ENCODE results near the gene PSMB11. TPM values are rescaled to one million over a fixed set of nuclear protein-coding genes. Genes with fewer than 3 reads are reported as not detected.
A peak's percentile ranks its signal among the peaks of the same experiment; 100 is the strongest.

The PSMB11 gene
- total RNA-seq, 1 donor from 2014 or later, result 0.09 TPM

DNA sequence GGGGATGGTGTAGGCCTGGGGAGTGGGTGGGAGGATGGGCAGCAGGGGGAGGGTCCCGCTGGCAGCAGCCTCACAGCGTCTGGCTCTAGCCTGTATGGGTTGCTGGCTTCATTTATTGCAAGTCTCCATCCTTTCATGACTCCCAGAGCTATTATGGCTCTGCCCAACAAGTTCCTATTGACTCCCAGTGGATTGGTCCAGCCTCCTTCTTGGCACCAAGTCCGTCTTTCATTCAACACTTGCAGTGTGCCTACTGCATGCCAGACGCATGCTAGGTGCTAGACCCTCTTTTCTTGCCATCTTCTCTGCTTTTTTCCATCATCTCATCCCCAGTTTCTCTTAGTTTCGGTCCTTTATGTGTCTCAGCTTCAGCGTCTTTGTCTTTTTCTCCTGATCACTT is 1.1 kb downstream of the PSMB11 start:
- Mint-ChIP-seq H3K9me3 (no peaks in the 10 kb centered on the region), H3K36me3 (peaks cover 4% of the 10 kb centered on the region), H3K27ac (no peak overlapping the region), H3K4me3 (no peak overlapping the region), H3K27me3 (ENCODE audit: low read depth) (no peaks in the 10 kb centered on the region), H3K4me1 (peaks cover 13% of the 10 kb centered on the region)
- DNase-seq (ENCODE audit: low spot score in 2 of 2, unreplicated experiment in 2 of 2), result no peak
- TF ChIP-seq, protein P1, sequence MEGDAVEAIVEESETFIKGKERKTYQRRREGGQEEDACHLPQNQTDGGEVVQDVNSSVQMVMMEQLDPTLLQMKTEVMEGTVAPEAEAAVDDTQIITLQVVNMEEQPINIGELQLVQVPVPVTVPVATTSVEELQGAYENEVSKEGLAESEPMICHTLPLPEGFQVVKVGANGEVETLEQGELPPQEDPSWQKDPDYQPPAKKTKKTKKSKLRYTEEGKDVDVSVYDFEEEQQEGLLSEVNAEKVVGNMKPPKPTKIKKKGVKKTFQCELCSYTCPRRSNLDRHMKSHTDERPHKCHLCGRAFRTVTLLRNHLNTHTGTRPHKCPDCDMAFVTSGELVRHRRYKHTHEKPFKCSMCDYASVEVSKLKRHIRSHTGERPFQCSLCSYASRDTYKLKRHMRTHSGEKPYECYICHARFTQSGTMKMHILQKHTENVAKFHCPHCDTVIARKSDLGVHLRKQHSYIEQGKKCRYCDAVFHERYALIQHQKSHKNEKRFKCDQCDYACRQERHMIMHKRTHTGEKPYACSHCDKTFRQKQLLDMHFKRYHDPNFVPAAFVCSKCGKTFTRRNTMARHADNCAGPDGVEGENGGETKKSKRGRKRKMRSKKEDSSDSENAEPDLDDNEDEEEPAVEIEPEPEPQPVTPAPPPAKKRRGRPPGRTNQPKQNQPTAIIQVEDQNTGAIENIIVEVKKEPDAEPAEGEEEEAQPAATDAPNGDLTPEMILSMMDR (IDR thresholded peaks at IDR 0.05; ENCODE audit: unreplicated experiment), result no peak

DNA sequence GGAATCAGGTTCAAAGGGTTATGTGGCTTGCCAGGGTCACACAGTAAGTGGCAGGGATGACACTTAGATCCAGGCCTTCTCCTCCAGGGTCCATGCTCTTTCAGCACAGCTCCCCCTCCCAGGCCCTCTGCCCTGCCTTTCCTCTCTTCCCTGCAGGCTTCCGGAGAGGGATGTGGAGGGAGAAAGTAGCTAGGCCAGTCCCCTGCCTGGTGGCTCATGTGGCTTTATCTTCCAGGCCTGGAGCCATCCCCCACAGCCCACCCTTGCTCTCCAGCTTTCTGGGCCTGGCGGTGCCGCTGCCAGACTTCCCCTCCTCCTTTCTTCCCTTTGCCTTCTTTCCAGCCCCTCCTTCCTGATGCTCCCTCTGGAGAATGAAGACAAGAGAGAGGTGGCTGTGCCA is 1.7 kb downstream of the PSMB11 start:
- DNase-seq (ENCODE audit: low spot score in 2 of 2, unreplicated experiment in 2 of 2), result no peak
- TF ChIP-seq, protein P1 (IDR thresholded peaks at IDR 0.05; ENCODE audit: unreplicated experiment), result no peak
- no peaks in the 10 kb centered on the region for H3K9me3 Mint-ChIP-seq
- H3K36me3 Mint-ChIP-seq, result peaks cover 9% of the 10 kb centered on the region
- peaks cover 13% of the 10 kb centered on the region for H3K4me1 Mint-ChIP-seq
- H3K4me3 Mint-ChIP-seq, result no peak overlapping the region
- H3K27ac Mint-ChIP-seq, result peak overlapping the region; percentile 84
- H3K27me3 Mint-ChIP-seq (ENCODE audit: low read depth), result no peaks in the 10 kb centered on the region

DNA sequence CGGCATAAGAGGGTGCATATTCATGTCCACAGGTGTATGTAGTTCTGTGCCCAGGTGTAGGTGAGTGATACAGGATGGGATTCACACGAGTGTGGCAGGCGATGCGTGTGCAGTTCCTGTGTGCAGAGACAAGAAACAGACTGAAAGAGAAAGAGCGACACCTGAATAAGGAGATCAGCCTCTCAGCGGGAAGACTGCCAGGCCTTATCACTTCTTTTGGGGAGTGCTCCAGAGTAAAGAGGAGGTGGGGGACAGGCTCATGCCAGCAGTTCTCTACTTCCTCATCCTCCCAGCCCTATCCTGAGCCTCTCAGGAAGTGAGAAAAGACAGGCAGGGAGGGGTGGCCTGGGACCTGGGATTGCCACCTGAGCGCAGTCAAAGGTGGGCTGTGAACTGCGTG is 2.8 kb downstream of the PSMB11 start:
- Mint-ChIP-seq H3K4me3 (no peak overlapping the region), H3K9me3 (no peaks in the 10 kb centered on the region)

DNA sequence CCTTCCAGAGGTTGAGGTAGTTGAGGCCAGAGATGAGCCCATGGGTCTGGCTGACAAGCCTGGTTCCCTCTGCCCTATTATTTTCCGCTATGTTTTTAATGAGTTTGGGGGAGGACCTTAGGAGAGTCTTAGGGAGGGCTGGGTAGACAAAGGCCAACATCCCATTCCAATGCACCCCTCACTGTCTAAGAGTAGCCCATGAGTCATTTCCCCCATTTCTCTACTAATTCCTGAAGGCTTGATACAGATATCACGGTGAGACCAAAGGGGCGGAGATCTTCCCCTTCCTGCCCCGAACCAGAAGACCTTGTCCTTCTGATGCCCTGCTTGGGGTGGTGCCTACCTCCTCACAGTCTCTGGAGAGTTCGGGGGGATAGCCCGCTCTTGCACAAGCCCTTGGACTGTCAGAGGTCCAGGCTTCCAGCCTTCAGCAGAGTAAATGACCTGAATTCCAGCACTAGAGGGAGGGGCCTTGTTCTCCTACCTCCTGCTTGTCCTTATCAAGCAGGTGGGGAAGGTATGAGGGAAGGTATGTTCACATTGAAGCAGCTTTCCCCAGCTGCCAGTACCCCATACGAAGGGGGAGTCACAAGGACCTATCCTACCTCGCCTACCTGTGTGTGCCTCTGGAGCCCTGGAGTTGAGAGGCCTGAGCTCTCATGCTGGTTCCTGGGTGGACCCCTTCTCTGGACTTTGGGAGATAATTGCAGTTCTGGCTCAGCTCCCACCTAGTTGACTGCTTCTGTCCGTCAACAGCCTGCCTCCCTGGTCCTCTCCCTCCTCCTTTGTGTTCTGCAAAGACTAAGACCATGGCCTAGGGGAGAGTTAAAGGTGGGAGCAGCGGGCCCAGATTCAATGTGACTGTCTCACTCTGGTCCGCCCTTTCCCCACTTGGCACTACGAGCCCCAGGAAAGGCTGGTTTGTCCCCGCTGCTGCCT is 3.7 kb downstream of the PSMB11 start:
- peaks cover 10% of the 10 kb centered on the region for H3K36me3 Mint-ChIP-seq
- H3K9me3 Mint-ChIP-seq, result no peaks in the 10 kb centered on the region
- H3K27ac Mint-ChIP-seq, result peak overlapping the region; percentile 32
- H3K4me1 Mint-ChIP-seq, result peaks cover 13% of the 10 kb centered on the region
- no peak for DNase-seq (ENCODE audit: low spot score in 2 of 2, unreplicated experiment in 2 of 2)
- TF ChIP-seq, protein P1 (IDR thresholded peaks at IDR 0.05; ENCODE audit: unreplicated experiment), result no peak
- H3K27me3 Mint-ChIP-seq (ENCODE audit: low read depth), result no peaks in the 10 kb centered on the region
- no peak overlapping the region for H3K4me3 Mint-ChIP-seq

More for the DNA sequence above, 2.8 kb downstream of the PSMB11 start:
- Mint-ChIP-seq H3K4me1 (peaks cover 13% of the 10 kb centered on the region), H3K36me3 (peaks cover 10% of the 10 kb centered on the region), H3K27ac (no peak overlapping the region), H3K27me3 (ENCODE audit: low read depth) (no peaks in the 10 kb centered on the region)
- TF ChIP-seq, protein P1 (IDR thresholded peaks at IDR 0.05; ENCODE audit: unreplicated experiment), result no peak
- DNase-seq (ENCODE audit: low spot score in 2 of 2, unreplicated experiment in 2 of 2), result no peak

DNA sequence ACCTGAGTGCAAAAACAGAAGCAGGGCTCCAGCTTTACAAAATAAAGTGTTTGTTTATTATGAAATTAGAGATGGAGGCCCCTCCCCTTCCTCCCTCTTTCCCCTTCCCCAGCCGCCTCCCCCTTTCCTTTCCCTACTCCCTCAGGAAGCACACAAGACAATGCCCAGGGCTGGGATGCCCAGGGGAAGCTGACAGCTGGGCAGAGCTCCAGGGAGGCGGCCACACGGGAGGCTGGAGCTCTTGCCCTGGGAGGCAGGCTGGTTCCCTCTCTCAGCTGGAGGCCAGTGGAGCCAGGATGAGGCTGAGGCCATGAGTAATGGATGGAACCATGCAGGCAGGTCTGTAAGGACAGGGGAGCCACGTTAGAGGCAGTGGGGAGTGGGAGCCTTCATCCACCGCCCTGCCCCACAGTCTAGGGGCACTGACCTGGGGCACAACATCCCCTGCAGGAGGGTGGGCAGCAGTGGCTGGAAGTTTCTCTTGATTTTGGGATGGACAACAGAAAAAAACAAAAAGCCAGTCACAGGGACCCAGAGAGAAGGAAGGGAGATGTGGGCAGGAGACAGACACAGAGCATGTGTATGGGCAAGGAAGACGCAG is 5.1 kb downstream of the PSMB11 start:
- Mint-ChIP-seq H3K36me3 (peaks cover 10% of the 10 kb centered on the region), H3K27ac (no peak overlapping the region), H3K4me1 (peaks cover 13% of the 10 kb centered on the region), H3K9me3 (no peaks in the 10 kb centered on the region), H3K27me3 (ENCODE audit: low read depth) (no peaks in the 10 kb centered on the region), H3K4me3 (no peak overlapping the region)
- no peak for DNase-seq (ENCODE audit: low spot score in 2 of 2, unreplicated experiment in 2 of 2)
- TF ChIP-seq, protein P1 (IDR thresholded peaks at IDR 0.05; ENCODE audit: unreplicated experiment), result no peak

Data from mesothelial cell of epicardium (in vitro differentiated cells).